PC-9 (cell line): ENCODE measurements around the gene ZCCHC14. TPM values are rescaled to one million over a fixed set of nuclear protein-coding genes. Genes with fewer than 3 reads are reported as not detected.

ENCODE experiments used
- BruUV-seq: library from RNA; stranded (reverse); fragments of 400-500 nt; replicated peaks from 2 replicates; lab custom pipeline; 2021; lab: Mats Ljungman, UMichigan
- CTCF ChIA-PET: fragments of 300-600 bp; sonication (Branson Sonifier 250); formaldehyde crosslinking; loops from one replicate; lab custom pipeline; 2022; ENCODE audit warnings: antibody characterized with exemption; lab: Charles Lee
- POLR2A ChIA-PET: fragments of 300-600 bp; sonication (Branson Sonifier 250); formaldehyde crosslinking; loops from one replicate; lab custom pipeline; 2022; ENCODE audit warnings: antibody characterized with exemption; ENCODE audit not compliant: unreplicated experiment; lab: Charles Lee
- DNase-seq, 2 experiments: peaks; one replicate each; pipeline versions ENCODE4 v3.0.0 to v3.0.0-alpha.2; 2015 to 2022; ENCODE audit warnings: mixed read lengths in 1 of 2
- H2AFZ ChIP-seq: fragments of 200-600 bp; sonication (generic); 2 replicates; pipeline ENCODE4 v1.8.1; 2017; ENCODE audit warnings: antibody characterized with exemption
- H3F3A ChIP-seq: fragments of 200-600 bp; sonication (generic); 2 replicates; pipeline ENCODE4 v1.8.1; 2017; ENCODE audit warnings: antibody characterized with exemption, mild to moderate bottlenecking, low read depth; ENCODE audit not compliant: insufficient read depth
- H3K27ac ChIP-seq: fragments of 200-600 bp; sonication (generic); 2 replicates; pipeline ENCODE4 v1.6.1; 2016; ENCODE audit warnings: mixed run types
- H3K27me3 ChIP-seq: fragments of 200-600 bp; sonication (generic); 2 replicates; pipeline ENCODE4 v1.6.1; 2016; ENCODE audit warnings: low read depth, mixed run types; ENCODE audit not compliant: insufficient read depth
- H3K36me3 ChIP-seq: fragments of 200-600 bp; sonication (generic); 2 replicates; pipeline ENCODE4 v1.6.1; 2016; ENCODE audit warnings: low read depth, mixed run types
- H3K4me1 ChIP-seq: fragments of 200-600 bp; sonication (generic); replicated peaks from 2 replicates; pipeline ENCODE4 v1.6.1; 2016; ENCODE audit warnings: mixed run types; ENCODE audit not compliant: insufficient read depth
- H3K4me2 ChIP-seq: fragments of 200-600 bp; sonication (generic); 2 replicates; pipeline ENCODE4 v1.6.1; 2017; ENCODE audit warnings: mixed run types
- H3K4me3 ChIP-seq: fragments of 200-600 bp; sonication (generic); 2 replicates; pipeline ENCODE4 v1.6.1; 2016; ENCODE audit warnings: mixed run types
- H3K79me2 ChIP-seq: fragments of 200-600 bp; sonication (generic); 2 replicates; pipeline ENCODE4 v1.6.1; 2017; ENCODE audit warnings: low read depth, mixed run types
- H3K9me2 ChIP-seq: fragments of 200-600 bp; sonication (generic); 2 replicates; pipeline ENCODE4 v1.8.1; 2017; ENCODE audit warnings: mild to moderate bottlenecking; ENCODE audit not compliant: insufficient read depth
- H3K9me3 ChIP-seq: fragments of 200-600 bp; sonication (generic); 2 replicates; pipeline ENCODE4 v1.8.1; 2016; ENCODE audit warnings: low read depth; ENCODE audit not compliant: insufficient read depth
- H4K20me1 ChIP-seq: fragments of 200-600 bp; sonication (generic); 2 replicates; pipeline ENCODE4 v1.8.1; 2017; ENCODE audit not compliant: insufficient read depth
- CTCF ChIP-seq: fragments of 200-600 bp; sonication (generic); conservative IDR thresholded peaks from 2 replicates; pipeline ENCODE4 v1.6.1; 2017; ENCODE audit warnings: mixed run types, antibody characterized with exemption, mild to moderate bottlenecking, moderate library complexity
- EZH2 ChIP-seq: fragments of 200-600 bp; sonication (generic); IDR thresholded peaks from 2 replicates; pipeline ENCODE4 v1.8.0; 2017; ENCODE audit warnings: antibody characterized with exemption, low read depth
- intact Hi-C: fragments of 100-400 bp; cut with micrococcal nuclease; formaldehyde crosslinking; loops from one replicate; pipeline ENCODE4 v1.10.0; 2022; ENCODE audit not compliant: unreplicated experiment
- total RNA-seq: library from RNA; stranded (reverse); gene quantifications from 2 replicates; pipeline ENCODE4 v1.2.3, GENCODE V29; 2021

ZCCHC14 gene
- total RNA-seq, 1 experiment from 2014 or later, result 17.9 TPM

- no peak for TF ChIP-seq EZH2
- no peak for TF ChIP-seq CTCF
- Histone ChIP-seq H3F3A (peaks cover 14% of the 10 kb centered on the region; the same call in 1 of the 2 replicates), H3K36me3 (no peaks in the 10 kb centered on the region), H4K20me1 (no peaks in the 10 kb centered on the region; the same call in none of the 2 replicates), H3K4me2 (no peak overlapping the region), H3K27ac (no peak overlapping the region), H3K4me3 (no peak overlapping the region), H3K27me3 (no peaks in the 10 kb centered on the region), H2AFZ (no peak overlapping the region), H3K79me2 (no peaks in the 10 kb centered on the region), H3K9me2 (no peaks in the 10 kb centered on the region), H3K9me3 (no peaks in the 10 kb centered on the region), H3K4me1 (no peaks in the 10 kb centered on the region)
- CTCF ChIA-PET, result no interaction called here
- no TSS peak for BruUV-seq
- DNase-seq, result no peak
- intact Hi-C loops, result loop anchor here (5.0 kb wide), 1 partner anchor 53 kb away; no protein-coding TSS in a partner anchor
- POLR2A ChIA-PET, result no interaction called here
These were observed 83.0 kb downstream of the ZCCHC14 start for GRCh38 chr16:87409781-87410180.

- no TSS peak for BruUV-seq
- no peak overlapping the region for H3K4me3 ChIP-seq
- TF ChIP-seq EZH2 (no peak), CTCF (no peak)
- no peaks in the 10 kb centered on the region for H3K36me3 ChIP-seq
- ChIA-PET POLR2A (no interaction called here), CTCF (no interaction called here)
- intact Hi-C loops, result loop anchor here (5.0 kb wide), 1 partner anchor 53 kb away; no protein-coding TSS in a partner anchor
- no peaks in the 10 kb centered on the region for H3K9me3 ChIP-seq
- H3K4me2 ChIP-seq, result no peak overlapping the region
- H3K4me1 ChIP-seq, result no peaks in the 10 kb centered on the region
- H3K27ac ChIP-seq, result no peak overlapping the region
- no peaks in the 10 kb centered on the region for H3K9me2 ChIP-seq
- H3K27me3 ChIP-seq, result no peaks in the 10 kb centered on the region
- no peaks in the 10 kb centered on the region for H3K79me2 ChIP-seq
- peaks cover 14% of the 10 kb centered on the region; the same call in 1 of the 2 replicates for H3F3A ChIP-seq
- DNase-seq, result no peak
- H4K20me1 ChIP-seq, result no peaks in the 10 kb centered on the region; the same call in none of the 2 replicates
- no peak overlapping the region for H2AFZ ChIP-seq
These were observed 83.7 kb downstream of the ZCCHC14 start for GRCh38 chr16:87409153-87409552.

GRCh38 chr16:87407511-87408112, 85.2 kb downstream of the ZCCHC14 start:
- Histone ChIP-seq H3K27me3 (no peaks in the 10 kb centered on the region), H3K4me2 (no peak overlapping the region), H3K79me2 (no peaks in the 10 kb centered on the region), H2AFZ (no peak overlapping the region), H3K4me1 (no peaks in the 10 kb centered on the region), H3K36me3 (peaks cover 3% of the 10 kb centered on the region; the same call in 1 of the 2 replicates), H3K9me2 (no peaks in the 10 kb centered on the region), H3F3A (peaks cover 16% of the 10 kb centered on the region; the same call in 1 of the 2 replicates), H4K20me1 (peaks cover 2% of the 10 kb centered on the region), H3K4me3 (no peak overlapping the region), H3K27ac (no peak overlapping the region), H3K9me3 (no peaks in the 10 kb centered on the region)
- no TSS peak for BruUV-seq
- CTCF ChIA-PET, result interaction anchor here (0.6 to 0.7 kb wide), 3 partner anchors 9 to 228 kb away, joined by 3 to 4 read pairs (median 3); no protein-coding TSS in a partner anchor
- intact Hi-C loops, result loop anchor here (2.0 to 5.0 kb wide), 2 partner anchors 15 to 55 kb away; partner anchors contain the start of gene MAP1LC3B
- POLR2A ChIA-PET, result interaction anchor here (0.6 kb wide), 2 partner anchors 115 to 362 kb away, joined by 4 to 5 read pairs; no protein-coding TSS in a partner anchor
- peak; percentile 83 to 84 for DNase-seq
- TF ChIP-seq EZH2, result no peak
- no peak for TF ChIP-seq CTCF
